Thyroid gland (tissue), 4 donors: ENCODE measurements around the gene SPATS1.

Experiments
- CTCF ChIP-seq, 6 experiments: fragments of 200-600 bp in 3 of 6; fragments of 450-650 bp in 3 of 6; sonication (generic) in 3 of 6; IDR thresholded peaks; one replicate each; pipeline ENCODE4 v1.5.1; 2016 to 2019; ENCODE audit warnings: antibody characterized with exemption in 6 of 6, mild to moderate bottlenecking in 2 of 6, inconsistent platforms in 1 of 6, moderate library complexity in 1 of 6
- POLR2A ChIP-seq, 2 donors: fragments of 450-650 bp; IDR thresholded peaks; one replicate each; pipeline ENCODE4 v1.6.1; 2017; ENCODE audit warnings: antibody characterized with exemption in 2 of 2, mild to moderate bottlenecking in 2 of 2, moderate library complexity in 1 of 2

- TF ChIP-seq CTCF (IDR thresholded peaks at IDR 0.05) (no peak), POLR2A (IDR thresholded peaks at IDR 0.05) (no peak)
Measured at GRCh38 chr6:44367681-44368080, 25.2 kb downstream of the SPATS1 start.
